ENCODE measurements around the gene RNF180.
"Not testable (repeated sequence)": the region's sequence is repeated elsewhere in the genome, so short reads cannot be mapped to it uniquely, and the experiment has no call there.

The RNF180 gene

DNA sequence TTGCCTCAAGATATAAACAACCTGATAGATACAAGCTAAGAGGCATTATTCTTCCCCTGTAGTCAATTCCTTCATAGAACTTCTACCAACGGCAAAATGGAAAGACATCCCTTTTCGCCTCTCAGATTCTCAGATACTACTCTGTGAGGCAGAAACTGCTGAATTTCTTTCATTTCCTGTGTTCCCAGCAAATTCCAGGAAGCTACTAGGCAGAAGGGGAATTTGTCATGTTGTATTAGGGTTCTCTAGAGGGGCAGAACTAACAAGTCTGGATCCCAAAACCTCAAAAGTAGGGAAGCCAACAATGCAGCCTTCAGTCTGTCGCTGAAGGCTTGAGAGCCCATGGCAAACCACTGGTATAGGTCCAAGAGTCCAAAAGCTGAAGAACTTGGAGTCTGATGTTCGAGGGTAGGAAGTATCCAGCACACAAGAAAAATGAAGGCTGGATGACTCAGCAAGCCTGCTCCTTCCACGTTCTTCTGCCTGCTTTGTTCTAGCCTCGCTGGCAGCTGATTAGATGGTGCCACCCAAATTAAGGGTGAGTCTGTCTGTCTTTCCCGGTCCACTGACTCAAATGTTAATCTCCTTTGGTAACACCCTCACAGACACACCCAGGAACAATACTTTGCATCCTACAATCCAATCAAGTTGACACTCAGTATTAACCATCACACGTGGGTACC is 15.2 kb downstream of the RNF180 start:
- DNase-seq (ENCODE audit: low read depth in 2 of 3, low spot score in 2 of 3): no peak

DNA sequence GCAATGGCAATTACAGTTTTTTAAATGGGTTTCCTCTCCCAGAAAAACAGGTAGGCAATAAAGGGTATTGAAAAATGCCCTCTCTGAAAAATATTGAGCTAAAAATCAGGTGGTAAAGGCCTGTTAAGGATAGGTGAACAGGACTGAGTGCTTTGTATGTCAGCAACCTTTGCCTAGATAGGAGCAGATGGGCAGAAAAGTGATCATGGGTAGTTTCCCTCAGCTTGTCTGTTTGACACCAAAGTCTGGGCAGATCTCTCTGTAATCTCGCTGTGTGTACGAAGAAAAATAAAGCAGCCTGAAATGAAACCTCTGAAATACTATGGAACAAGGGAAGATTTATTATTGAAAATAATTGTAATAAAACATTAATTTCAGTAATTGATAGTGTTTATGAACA is 15.8 kb downstream of the RNF180 start:
- DNase-seq (ENCODE audit: low read depth in 2 of 3, low spot score in 2 of 3): no peak

DNA sequence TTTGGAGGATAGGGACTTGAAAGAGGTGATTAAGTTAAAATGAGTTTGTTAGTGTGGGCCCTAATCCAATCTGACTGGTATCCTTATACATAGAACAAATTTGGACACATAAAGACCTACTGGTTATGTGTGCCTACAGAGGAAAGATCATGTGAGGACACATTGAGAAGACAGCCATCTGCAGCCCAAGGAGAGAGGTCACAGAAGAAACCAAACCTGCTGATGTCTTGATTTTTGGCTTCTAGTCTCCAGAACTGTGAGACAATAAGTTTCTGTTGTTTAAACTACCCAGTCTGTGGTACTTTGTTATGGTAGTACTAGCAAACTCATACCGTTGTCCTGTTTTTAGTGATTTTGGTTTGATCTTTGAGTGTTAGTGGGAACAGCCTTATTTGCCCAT is 18.3 kb downstream of the RNF180 start:
- no peak for DNase-seq (ENCODE audit: low read depth in 2 of 3, low spot score in 2 of 3)

DNA sequence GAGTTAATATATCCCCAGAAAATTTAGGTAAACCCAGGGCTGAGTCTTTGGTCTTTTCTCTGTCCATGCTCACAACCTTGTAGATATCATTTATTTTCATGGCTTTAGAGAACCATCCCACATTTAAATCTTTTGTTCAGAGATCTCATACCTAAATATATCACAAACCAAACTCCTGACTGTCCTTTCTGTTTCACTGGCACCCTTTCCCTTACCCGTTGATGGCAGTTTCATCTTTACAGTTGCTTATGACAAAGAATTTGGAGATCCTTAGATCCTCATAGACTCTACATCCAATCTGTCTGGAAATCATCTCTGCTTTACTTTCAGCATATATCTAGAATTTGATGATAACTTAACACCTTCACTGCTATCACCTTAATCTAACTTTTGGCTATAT is 19.2 kb downstream of the RNF180 start:
- no peak for DNase-seq (ENCODE audit: low read depth in 2 of 3, low spot score in 2 of 3)

DNA sequence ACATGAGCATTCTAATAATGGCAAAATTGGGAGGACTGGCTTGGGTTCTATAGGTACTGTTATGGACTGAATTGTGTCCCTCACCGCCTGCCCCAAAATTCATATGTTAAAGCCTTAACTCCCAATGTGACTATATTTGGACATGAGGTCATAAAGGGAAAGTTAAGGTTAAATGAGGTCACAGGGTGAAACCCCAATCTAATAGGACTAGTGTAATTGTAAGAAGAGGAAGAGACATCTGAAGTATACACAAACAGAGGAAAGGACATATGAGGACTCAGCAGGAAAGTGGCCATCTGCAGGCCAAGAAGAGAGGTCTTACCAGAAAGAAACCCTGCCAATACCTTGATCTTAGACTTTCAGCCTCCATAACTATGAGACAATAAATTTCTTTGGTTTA is 23.1 kb downstream of the RNF180 start:
- no peak for DNase-seq (ENCODE audit: low read depth in 2 of 3, low spot score in 2 of 3)

DNA sequence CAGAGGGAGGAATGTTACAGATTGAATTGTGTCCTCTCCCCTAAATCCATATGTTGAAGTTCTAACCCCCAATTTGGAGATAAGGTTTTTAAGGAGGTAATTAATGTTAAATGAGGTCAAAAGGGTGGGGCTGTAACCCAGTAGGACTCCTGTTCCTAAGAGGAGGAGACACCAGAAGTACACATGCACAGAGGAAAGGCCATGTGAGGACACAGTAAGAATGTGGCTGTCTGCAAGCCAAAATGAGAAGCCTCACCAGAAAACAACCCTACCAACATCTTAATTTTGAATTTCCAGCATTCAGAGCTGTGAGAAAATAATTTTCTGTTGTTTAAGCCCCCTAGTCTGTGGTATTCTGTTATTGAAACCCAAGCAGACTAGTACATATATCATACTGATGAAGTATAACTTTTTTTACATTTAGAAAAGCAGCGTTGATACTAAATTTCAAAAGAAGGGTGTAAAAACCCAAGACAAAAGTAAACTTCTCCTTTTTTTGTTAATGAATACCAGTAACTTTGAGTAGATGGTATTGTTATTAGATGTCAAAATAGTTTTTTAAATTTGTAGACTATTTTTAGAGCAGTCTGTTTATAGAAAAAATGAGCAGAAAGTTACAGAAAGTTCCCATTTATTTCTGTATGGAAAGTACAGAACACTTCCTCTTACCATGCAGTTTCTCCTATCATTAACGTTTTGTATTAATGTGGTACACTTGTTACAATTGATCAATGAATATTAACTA is 25.1 kb downstream of the RNF180 start:
- DNase-seq (ENCODE audit: low read depth in 2 of 3, low spot score in 2 of 3): no peak

DNA sequence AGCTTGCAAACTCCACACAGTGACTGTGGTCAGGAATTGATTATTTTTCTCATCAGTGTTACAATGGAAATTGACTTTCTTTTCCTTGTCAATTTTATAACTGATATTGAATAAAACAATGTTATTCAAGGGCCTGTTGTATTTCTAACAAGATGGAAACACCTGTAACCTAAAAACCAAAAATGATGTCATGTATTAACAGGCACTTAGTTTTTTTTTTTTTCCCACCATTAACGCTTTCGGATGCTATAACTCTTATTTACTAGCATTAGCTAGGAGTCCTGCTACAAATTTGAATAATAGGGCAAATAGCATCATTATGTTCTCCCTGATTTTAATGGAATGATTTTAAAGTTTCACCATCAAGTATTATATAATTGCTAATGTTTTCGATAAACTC is 30.3 kb downstream of the RNF180 start:
- DNase-seq (ENCODE audit: low read depth in 2 of 3, low spot score in 2 of 3): no peak

DNA sequence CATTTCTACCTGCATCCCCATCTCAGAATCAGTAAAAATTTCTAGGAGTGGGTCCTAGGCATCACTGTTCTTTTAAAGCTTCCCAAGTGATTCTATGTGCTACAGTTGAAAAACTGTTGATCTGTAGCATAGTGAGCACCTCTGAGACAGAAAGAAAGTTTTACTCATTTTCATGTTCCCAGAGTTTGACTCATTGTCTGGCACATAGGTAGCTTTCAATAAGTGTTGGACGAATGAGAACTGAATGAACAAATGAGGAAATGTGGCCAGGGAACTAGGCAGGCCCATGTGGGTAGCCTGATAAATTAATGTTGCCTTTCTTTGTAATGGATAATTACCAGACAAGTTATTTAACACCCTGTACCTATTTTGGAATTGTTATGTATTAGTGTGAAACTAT is 33.8 kb downstream of the RNF180 start:
- DNase-seq (ENCODE audit: low read depth in 2 of 3, low spot score in 2 of 3): no peak

DNA sequence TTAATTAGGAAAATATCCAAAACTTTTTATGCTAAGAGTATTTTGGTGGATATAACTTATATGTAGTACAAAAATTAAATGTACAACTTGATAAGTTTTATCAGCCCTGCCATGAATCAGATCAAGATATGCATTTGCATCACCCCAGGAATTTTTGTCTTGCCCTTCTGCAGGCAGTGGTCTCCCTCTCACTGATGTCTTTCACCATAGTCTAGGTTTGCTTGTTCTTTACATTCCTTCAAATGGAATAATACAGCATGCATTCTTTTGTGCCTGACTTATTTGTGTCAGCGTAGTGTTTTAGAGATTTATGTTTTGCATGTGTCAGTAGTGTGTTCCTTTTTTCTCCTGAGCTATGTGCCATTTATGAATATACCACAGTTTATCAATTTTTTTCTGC is 36.4 kb downstream of the RNF180 start:
- no peak for DNase-seq (ENCODE audit: low read depth in 2 of 3, low spot score in 2 of 3)

DNA sequence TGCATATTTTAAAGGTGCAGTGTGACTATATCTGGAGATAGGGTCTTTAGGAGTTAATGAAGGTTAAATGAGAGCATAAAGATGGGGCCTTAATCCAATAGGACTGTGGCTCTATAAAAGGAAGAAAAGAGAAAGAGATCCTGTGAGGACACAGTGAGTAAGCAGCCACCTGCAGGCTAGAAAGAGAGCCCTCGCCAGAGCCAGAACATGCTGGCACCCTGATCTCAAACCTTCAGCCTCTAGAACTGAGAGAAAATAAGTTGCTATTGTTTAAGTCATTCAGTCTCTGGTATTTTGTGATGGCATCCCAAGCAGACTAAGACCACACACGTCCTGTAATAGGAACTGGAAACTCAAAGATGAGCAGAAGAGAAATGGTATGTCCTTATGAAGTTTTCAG is 41.0 kb downstream of the RNF180 start:
- DNase-seq (ENCODE audit: low read depth in 2 of 3, low spot score in 2 of 3): no peak

DNA sequence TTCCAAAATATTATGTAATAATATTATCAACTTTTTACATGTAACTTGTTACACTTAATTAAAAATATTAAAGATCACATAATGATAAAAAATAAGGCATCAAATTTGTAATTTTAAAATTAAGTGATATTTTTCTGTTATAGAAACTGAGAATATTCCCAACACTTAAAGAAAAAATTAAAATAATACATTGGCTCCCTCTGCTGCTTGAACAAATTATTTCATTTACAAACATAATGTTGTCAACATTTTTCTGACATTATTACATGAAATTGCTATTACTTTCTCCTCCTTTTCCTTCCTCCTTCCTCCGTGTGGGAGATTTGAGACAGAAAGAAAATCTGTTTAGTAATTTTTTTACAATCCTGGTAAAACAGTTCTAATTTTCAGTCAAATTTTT is 42.3 kb downstream of the RNF180 start:
- no peak for DNase-seq (ENCODE audit: low read depth in 2 of 3, low spot score in 2 of 3)

DNA sequence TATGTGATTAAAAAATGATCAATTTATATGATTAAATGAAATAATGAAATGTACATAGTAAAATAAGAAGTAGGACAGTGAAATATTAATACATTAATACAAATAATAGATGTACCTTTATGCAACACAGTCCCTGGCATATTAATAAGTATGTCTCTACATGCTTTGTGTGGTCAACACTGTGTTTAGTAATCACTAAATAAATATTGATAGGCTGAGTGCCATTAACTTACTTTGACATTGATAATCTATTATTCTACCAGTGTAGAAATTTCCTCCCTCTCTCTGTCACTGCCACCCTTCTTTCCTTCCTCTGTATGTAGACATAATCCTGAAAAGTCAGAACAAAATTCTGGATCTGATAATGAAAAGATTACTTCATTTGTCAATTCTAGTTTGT is 43.7 kb downstream of the RNF180 start:
- no peak for DNase-seq (ENCODE audit: low read depth in 2 of 3, low spot score in 2 of 3)

DNA sequence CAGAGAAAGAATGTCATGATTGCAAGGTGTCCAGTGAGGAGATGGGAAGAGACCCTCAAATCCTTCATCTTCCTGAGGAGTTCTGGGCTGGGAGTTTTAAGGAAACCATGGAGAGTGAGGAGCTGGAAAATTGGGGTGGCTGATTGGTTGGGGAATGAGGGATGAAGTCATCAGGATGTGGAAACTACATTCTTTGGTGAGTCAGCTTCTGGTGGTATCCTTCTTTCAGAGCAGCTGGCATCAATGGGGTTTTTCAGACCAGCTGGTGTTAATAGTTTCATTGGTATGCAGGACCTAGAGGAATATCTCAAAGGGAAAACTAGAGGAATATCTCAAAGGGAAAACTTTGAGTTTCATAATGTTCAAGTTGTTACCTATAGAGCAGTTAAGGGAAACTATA is 45.2 kb downstream of the RNF180 start:
- DNase-seq (ENCODE audit: low read depth in 2 of 3, low spot score in 2 of 3): no peak

DNA sequence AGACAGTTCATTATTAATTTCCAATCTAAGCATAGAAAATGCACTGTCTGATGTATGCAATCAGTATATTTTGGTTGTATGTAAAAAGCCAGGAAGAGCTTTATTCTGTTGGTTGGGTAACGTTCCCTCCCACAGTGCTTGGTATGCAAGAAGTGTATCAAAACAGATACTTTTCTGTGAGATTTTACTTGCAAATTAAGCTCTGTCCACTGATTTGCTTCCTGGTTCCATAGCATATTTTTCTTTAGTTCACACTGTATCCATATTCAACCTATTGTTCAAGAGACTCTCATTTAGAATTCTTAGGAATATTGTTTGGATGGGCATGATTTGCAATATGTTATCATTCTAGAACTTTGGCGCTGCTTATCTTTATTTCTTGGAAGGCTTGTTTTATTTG is 47.4 kb downstream of the RNF180 start:
- no peak for DNase-seq (ENCODE audit: low read depth in 2 of 3, low spot score in 2 of 3)

DNA sequence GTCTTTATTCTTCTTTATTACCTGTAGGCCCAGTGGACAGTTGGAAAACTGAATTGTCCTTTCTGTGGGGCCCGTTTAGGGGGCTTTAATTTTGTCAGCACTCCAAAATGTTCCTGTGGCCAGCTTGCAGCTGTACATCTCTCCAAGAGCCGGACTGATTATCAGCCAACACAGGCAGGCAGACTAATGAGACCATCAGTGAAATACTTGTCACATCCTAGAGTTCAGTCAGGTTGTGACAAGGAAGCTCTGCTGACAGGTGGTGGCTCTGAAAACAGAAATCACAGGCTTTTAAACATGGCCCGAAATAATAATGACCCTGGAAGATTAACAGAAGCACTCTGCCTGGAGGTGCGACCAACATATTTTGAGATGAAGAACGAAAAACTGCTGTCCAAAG is 47.9 kb downstream of the RNF180 start:
- DNase-seq (ENCODE audit: low read depth in 2 of 3, low spot score in 2 of 3): no peak

DNA sequence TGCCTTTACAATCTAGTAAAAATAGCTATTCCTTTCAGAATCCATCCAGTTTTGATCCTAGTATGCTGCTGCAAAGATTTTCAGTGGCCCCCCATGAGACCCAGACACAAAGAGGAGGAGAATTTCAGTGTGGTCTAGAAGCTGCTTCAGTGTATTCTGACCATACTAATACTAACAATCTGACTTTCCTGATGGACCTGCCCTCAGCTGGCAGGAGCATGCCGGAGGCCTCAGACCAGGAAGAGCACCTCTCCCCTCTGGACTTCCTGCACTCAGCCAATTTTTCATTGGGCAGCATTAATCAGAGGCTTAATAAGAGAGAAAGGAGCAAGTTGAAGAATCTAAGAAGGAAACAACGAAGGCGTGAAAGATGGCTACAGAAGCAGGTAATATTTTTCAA is 48.5 kb downstream of the RNF180 start:
- no peak for DNase-seq (ENCODE audit: low read depth in 2 of 3, low spot score in 2 of 3)

DNA sequence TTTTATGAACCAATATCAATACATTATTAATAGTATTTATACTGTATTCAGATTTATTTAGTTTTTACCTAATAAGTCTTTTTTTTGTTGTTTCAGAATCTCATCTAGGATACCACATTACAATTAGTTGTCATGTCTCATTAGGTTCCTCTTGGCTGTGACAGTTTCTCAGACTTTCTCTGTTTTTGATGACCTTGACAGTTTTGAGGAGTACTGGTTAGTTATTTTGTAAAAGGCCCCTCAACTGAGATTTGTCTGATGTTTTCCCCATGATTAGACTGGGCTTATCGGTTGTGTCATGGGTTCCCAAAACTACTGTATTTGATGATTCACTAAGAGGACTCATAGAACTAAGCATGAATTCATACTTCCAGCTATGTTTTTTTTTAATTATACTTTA is 56.3 kb downstream of the RNF180 start:
- no peak for DNase-seq (ENCODE audit: low read depth in 2 of 3, low spot score in 2 of 3)

DNA sequence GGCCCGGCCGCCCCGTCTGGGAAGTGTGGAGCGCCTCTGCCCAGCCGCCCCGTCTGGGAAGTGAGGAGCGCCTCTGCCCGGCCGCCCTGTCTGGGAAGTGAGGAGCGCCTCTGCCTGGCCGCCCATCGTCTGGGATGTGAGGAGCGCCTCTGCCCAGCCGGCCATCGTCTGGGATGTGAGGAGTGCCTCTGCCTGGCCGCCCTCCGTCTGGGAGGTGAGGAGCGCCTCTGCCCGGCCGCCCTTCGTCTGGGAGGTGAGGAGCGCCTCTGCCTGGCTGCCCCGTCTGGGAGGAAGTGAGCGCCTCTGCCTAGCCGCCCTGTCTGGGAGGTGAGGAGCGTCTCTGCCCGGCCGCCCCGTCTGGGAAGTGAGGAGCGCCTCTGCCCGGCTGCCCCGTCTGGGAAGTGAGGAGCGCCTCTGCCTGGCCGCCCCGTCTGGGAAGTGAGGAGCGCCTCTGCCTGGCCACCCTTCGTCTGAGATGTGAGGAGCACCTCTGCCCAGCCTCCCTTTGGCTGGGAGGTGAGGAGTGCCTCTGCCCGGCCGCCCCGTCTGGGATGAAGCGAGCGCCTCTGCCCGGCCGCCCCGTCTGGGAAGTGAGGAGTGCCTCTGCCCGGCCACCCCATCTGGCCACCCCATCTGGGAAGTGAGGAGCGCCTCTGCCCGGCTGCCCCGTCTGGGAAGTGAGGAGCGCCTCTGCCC is 59.8 kb downstream of the RNF180 start:
- DNase-seq (ENCODE audit: low read depth in 2 of 3, low spot score in 2 of 3): not testable (repeated sequence)

DNA sequence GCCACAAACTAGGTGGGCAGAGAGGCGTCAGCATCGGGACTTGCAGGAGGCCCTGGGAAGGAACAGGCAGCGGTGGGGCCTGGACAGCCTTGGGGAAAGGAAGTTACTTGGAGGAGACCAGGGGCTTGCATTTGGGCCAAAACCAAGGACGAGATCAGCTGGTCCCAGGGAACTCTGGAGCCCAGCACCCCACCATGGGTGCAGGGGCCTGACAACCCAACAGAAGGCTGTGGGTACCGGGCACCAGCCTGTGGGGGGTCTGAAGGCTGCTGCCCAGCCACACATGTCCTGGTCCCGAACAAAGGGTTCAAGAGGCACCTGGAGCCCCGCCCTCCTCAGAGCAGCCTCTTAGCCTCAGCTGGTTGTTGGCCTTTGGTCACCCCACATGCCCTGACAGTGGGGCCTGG is 61.5 kb downstream of the RNF180 start:
- not testable (repeated sequence) for DNase-seq (ENCODE audit: low read depth in 2 of 3, low spot score in 2 of 3)

DNA sequence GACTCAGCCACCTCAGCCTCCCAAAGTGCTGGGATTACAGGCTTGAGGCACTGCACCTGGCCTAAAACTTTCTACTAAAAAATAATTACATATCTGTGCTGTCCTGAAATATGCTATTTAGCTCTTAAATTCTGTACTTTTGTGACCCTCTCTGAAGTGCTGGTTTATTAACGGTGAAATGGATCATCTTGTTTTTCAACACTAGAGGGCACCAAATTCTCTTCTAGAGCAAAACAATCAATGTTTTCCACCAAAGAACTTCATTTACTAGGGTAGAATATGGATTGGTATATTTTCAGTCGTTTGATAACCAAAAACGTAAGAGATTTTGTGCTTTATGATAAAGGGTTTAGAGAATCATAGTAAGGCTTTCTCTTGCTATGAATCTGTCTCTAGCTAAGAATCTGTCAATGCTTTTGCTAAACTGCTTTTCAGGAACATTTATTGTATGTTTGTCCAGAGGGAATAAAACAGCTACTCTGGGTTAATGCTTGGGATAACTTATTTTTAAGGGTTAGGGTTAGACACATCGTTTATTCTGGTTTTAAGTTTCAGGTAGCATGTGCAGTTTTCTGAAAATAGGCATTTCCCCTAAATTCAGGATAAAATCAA is 63.6 kb downstream of the RNF180 start:
- no peak for DNase-seq (ENCODE audit: low read depth in 2 of 3, low spot score in 2 of 3)

DNA sequence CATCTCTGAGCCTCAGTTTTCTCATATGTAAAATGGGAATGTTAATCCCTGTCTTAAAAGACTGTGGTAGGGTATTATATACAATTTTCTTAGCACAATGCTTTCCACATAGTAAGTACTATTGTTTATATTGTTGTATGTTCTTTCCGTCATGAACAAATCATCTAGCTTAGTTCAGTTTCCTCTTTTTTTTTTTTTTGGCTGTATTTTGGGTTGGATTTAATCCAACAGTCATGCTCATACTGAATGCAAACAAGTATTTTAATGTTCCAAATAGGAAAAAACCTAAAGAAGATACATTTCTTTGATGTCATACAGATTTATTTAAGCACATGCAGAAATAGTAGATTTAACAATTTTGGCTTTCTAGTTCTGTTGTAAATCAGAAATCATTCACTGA is 95.1 kb downstream of the RNF180 start:
- no peak for DNase-seq (ENCODE audit: low read depth in 2 of 3, low spot score in 2 of 3)

DNA sequence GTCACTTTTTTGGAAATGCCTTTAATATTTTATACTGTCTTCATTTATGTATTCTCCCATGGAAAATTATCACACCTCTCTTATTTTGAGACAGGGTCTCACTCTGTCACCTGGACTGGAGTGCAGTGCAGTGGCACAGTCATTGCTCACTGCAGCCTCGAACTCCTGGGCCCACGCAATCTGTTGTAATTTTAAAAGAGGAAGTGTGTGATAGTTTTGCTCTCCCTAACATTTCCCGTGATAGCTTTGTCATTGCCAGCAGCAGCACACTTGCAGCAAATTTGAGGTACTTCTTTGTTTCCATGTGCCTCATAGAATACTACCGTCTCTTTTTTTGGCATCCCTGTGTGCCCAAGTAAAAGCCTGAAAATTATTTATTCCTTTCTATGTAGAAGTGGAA is 103.5 kb downstream of the RNF180 start:
- DNase-seq (ENCODE audit: low read depth in 2 of 3, low spot score in 2 of 3): no peak

Data from activated CD8-positive, alpha-beta memory T cell treated with anti-CD3 and anti-CD28 coated beads for 48 hours (primary cell).